GM21723 (cell line): ENCODE data around the gene LEMD3.

Experiments used
- ATAC-seq: cut with Tn5 transposase; IDR thresholded peaks from one replicate; pipeline ENCODE4 v1.9.1; 2021; ENCODE audit warnings: mild to moderate bottlenecking, moderate library complexity; ENCODE audit not compliant: unreplicated experiment

Gene LEMD3

DNA sequence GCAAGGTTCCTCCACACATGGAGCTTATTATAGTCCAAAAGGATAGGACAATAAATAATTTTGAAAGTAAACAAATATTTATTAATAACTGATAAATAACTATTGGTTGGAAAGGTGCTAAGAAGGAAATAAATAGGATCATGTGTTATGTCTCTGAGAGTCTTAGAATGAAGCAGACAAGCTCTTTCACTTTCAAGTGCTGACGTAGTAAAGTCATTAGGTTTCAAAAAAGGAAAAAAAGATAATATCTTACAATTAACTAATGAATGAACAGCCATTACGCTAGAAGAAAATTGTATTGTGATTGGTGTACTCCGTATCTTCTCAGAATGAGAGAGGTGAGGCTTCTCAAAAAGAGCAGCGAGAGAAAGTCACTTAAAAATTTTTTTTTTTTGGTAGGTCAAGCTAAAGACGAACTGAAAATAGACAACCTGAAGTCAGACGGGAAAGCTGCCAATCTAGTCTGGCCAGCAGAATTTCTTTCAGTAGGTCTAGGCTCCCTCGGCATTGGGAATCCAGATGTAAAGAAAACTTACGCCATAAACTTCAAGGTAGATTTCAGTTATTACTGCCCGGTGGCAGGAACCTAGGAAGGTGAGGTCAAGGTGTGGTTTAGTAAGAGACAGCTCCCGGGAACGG is 583 bp upstream of the LEMD3 start:
- ATAC-seq, result peak; percentile 9

DNA sequence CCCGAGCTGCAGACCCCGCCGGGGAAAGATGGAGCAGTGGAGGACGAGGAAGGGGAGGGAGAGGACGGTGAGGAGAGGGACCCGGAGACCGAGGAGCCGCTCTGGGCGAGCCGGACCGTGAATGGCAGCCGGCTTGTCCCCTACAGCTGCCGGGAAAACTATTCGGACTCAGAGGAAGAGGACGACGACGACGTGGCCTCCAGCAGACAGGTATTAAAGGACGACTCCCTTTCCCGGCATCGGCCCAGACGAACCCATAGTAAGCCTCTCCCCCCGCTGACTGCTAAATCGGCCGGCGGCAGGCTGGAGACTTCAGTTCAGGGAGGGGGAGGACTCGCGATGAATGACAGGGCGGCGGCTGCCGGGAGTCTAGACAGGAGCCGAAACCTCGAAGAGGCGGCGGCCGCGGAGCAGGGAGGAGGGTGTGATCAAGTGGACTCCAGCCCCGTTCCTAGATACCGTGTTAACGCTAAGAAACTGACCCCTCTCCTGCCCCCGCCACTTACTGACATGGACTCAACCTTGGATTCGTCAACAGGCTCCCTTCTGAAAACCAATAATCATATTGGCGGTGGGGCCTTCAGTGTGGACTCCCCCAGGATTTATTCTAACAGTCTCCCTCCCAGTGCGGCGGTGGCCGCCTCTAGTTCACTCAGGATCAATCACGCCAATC is 962 bp downstream of the LEMD3 start:
- peak; percentile 55 for ATAC-seq

DNA sequence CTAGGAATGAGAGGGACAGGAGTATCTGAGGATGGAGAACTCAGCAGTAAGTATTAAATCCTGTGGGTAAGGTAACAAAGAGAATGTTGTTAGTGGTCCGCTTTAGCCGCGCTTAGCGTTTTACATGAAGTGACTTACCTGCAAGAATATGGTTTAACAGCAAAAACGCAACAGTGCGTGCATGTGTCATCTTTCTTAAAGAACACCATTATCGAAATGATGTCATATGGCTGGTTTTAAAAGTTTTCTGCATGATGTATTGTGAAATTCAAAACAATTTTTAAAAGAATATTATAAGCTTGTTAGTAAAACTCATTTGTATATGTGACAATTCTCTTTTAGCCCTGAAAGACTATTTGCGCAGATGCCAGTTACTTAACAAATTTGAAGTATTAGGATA is 1.7 kb downstream of the LEMD3 start:
- ATAC-seq, result no peak

DNA sequence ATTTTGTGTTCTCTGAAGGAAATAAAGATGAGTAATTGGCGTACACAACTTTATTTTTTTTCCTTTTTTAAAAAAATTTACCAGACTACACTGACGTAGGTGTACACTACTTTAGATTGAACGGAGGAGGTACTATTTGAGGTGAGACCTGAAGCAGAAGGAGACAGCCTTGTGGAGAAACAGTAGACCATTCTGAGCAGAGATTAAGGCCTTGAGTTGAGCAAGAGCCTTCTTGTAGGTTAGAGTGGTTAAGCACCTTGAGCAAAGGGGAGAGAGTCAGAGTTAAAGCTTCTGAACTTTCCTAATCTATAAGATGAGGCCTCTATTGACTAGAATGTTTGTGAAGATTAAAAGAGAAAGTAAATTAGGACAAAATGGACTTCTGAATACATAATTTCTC is 2.5 kb downstream of the LEMD3 start:
- ATAC-seq, result no peak

DNA sequence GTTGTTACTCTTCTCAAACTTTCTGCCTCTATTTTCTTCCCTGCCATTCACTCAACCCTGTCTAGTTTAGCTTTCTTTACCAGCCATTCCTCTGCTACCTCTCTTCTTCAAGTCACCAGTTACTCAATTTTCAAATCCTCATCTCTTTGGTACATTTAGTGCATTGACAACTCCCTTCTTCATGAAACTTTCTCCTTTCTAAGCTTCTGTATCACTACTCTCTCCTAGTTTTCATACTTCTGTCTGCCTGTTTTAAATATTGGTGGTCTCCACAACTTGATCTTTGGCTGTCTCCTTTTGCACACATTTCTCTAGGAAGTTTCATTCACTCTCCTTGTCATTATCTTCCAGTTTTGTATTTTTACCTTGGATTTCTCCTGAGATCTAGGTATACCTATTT is 6.0 kb downstream of the LEMD3 start:
- no peak for ATAC-seq

DNA sequence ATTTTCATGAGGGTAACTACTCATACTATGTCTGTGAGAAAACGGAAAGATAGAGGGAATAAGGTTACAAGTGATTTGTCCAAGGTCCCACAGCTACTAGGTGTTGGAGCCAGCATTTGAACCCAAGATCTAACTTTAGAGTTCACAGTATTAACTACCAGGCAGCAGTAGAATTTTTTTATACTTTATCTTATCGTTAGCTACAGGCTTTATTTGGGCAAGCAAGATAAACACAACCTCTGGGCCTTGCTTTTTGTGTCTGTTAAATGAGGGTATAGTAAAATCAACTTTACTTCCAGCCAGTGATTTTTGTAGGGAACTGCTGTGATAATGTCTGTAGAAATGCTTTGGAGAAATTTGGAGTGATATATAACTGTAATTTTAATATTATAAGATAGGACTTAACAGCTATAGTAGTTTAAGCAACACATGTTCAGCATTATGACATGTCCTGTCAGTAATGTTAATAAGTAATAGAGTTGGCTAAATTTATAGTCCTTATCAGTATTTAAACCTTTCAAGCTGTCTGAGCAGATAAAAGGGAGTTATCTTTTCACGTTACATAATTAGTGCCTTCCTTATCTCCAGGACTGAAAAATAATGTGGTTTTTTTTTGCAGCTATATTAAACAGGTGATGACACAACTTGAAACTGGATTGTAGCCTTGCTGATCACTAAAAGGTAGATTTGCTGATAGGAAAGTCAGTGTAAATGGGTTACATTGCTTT is 12.8 kb downstream of the LEMD3 start:
- ATAC-seq, result no peak

DNA sequence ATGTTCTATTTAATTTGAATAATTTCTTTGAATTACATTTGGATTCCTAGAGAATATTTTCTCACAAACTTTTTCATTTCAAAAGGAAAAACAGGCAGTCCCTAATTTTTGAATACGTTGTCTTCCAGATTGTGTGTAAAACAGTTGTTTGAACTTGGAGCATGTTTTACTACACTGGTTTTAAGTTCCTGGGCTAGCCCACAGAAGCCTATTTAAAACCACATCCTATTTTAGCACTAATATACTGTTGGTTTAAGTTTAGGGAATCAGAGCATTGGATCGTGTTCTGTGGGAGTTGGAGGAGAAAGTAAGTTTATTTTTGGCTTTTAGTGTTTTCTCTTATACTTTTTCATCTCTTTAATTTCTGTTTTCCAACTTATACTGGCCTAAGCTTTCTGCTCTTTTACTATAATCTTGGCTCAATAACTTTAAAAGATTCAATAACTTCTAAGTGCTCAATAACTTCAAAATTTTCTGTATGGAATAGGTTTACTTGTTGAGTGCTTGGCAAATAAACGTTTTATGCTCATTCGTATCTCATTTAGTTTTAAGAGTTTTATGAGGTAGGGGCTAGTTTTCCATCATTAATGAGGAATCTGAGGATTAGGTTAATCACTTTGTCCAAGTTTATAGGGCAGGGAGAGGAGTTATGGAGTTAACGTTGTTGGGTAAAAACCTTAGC is 14.9 kb downstream of the LEMD3 start:
- ATAC-seq, result no peak

DNA sequence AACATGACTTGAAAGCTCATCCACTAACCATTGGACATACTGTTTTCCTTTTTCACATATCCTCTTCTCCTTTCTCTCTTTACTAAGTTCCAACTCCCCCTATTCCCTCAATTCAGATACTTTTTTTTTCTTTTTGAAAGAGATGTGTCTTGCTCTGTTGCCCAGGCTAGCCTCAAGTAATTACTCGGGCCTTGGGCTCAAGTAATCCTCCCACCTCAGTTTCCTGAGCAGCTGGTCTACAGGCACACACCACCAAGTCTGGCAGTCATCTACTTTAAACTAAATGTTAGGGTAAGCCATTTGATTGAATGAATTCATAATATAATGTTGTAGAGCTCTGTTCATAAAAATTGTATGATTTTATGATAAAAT is 15.5 kb downstream of the LEMD3 start:
- no peak for ATAC-seq

DNA sequence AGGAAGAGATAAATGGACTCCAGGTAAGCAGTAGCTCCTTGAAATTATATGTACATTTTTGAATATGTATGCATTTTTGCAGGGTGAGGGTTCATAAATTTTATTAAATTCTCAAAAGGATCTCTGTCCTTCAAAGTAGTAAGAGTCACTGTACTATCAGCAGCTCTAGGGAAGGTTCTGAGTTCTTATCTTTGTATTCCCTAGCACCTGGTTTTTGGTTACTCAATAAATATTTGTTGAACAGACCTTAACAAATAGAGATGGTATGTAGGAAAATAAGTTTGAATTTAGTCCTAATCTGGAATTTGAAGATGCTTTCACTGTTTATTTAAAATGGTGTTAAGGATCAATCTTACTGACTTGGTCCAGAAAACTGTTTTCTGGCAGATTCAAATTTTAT is 18.3 kb downstream of the LEMD3 start:
- ATAC-seq, result no peak

DNA sequence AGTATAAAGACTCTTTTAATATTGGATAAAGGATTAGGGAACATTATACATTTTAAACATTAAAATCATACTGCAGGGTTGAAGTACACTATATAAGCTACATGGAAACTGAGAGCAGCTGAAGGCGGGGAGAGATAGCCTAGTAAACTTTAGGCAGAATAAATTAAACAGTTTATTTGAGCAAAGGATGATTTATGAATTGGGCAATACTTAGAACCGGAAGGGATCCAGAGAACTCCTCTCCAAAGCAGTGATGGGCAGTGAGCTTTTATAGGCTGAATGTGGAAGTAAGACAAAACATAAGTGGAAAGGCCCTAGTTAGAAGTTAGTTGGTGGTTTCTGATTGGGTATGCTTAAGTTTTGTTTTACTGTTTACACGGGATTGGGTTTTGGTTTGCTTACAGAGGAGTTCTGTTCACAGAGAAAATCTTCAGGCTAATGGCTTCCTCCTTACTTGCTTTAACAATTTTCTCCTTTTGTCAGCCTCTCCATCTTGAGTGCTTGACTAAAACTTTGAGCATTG is 18.9 kb downstream of the LEMD3 start:
- ATAC-seq, result peak; percentile 45

DNA sequence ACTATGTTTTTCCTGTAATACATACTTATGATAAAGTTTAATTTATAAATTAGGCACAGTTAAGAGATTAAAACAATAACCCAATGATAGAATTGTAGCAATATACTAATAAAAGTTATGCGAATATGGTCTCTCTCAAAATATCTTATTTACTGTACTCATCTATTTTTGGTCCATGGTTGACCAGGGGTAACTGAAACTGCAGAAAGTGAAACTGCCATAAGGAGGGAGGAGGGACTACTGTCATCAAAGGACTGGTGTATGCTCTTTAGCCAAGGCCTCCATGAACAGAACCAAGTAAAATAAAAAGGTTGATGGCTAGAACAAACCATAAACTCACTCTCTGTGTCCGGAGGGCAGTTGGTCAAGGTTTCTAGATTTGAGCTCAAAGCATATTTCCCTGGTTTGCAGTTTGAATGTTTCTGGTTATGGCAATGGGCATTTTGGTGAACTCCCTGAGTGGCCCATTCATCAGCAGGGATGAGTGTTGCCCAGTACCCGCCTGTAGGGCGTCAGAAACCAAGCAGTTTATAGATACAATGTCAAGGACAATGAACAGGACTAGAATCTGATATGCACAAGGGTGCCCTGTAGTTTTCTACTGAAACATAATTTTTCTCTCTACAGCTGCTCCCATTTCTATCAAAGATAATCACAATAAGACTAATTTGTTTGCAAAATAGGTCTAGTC is 19.8 kb downstream of the LEMD3 start:
- ATAC-seq, result peak; percentile 95

DNA sequence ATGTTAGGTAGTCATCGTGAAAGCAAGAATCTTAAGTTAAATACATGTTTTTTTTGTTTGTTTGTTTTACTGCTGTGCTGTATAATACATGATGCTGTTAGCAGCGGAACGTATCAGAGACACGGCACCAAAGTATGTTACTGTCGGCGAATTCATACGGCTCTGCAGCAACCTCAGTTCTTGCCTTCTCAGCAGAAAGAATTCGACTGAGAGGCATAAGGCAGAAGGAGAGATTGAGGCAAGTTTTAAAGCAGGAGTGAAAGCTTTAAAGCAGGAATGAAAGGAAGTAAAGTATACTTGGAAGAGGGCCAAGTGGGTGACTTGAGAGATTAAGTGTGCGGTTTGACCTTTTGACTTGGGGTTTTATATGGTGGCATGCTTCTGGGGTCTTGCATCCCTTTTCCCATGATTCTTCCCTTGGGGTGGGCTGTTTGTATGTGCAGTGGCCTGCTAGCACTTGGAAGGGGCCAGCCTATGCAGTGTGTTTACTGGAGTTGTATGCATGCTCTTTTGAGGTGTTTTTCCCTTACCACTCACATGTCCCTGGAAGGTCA is 23.7 kb downstream of the LEMD3 start:
- ATAC-seq, result no peak

DNA sequence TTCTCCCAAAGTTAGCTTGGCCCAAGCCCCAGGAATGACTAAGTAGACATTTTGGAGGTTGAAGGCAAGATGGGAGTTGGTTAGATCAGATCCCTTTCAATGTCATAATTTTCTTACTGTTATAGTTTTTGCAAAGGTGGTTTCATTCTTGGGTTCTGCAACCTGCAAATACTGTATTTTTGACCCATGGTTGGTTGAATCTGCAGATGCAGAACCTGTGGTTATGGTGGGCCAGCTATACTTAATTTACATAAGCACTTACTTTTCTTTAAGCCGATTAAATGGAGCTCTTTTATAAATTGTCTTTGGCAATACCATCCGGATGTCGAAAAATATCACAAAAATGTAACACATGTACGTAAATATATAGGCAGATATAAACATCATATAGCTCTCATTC is 25.6 kb downstream of the LEMD3 start:
- ATAC-seq, result no peak

DNA sequence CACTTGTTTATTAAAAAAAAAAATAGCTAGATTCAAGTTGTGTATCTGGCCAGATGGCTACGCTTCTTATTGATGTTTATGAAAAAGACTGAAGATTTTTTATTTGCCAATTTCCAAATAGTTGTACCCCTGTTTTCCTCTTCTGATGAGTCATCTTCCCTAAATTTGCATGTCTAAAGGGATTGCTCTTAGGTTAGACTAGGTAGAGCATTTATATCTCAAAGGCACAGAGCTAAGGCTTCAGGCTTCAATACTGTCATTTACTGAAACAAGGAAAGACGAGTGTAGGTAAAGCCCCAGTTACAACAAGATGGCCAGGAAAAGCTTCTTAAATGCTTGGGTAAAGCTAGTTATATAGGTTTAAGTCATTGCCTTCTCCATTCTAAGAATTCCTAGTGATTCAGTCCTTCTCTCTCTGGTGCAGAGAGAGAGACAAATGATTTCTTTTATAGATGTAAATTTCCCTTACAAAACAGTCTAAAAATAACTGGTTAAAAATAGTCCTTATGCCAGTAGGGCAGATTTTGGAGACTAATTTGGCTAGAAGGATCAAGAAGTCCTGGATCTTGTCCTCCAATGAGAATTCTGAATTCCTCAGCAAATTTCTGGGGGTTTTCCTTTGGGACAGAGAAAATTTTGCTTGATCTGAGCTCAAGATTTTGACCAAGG is 26.1 kb downstream of the LEMD3 start:
- no peak for ATAC-seq

DNA sequence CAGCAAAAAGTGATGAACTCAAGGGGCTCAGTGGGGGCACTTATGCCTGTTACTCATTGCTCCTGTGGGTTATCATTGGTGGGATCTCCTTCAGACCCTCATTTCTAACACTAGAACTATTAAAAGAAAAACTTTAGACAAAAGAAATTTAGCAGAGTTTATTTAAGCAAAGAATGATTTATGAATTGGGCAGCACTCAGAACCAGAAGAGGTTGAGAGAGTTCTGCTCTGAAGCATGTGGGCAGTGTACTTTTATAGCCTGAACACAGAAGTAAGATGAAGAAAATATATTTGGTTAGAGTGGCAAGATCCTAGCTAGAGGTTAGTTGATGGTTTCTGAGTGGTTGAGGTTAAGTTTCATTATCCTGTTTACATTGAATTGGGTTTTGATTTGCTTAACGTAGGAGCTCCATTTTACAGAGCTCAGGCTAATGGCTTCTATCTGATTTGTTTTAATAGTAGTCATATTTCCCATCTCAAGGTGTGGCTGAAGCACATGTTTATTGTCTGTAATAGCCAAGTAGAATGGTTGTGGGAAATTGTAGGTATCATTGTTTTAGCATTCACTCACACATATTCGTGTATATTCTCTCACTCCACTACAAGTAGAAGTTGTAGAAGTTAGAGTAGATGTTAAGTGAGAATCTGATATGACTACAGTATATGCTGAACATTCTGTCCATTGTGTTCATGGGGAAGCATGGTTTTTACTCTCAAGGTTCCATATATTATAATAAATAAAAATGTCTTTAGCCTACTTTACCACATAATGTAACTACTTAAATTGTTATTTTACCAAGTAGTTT is 27.6 kb downstream of the LEMD3 start:
- no peak for ATAC-seq

DNA sequence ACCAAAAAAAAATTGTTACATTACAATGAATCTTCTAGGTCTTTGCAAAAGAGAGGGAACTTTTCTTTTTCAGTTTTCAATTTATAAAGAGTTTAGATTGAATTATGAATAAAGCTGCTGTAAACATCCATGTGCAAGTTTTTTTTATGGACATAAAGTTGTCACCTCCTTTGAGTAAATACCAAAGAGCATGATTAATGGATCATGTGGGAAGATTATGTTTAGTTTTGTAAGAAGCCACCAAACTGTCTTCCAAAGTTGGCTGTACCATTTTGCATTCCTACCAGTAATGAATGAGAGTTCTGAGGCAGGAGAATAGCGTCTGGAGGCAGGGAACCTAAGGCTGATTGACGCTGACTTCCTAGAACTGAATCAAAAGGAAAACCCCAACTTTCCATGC is 30.2 kb downstream of the LEMD3 start:
- no peak for ATAC-seq

DNA sequence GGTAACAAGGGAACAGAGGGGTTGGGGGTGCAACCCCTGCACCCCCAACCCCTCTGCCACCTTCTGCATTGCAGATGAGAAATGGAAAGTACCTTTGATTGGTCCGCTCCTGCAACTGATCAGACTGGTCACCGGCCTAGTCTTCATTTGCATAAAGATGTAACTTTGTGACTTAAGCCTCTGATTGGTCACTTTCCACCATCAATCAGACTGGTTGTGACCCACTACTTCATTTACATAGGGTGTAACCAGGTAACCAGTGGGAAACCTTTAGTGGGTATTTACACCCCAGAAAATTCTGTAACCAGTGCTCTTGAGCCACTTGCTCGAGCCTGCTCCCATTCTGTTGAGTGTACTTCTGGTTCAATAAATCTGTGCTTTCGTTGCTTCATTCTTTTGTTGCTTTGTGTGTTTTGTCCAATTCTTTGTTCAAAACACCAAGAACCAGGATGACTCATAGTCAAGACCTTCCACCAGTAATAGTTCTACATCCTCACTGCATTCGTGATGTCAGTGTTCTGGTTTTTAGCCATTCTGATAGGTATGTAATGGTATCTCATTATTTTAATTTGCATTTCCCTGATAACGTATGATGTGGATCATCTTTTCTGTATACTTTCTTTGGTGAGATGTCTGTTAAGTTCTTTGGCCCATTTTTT is 30.8 kb downstream of the LEMD3 start:
- no peak for ATAC-seq

DNA sequence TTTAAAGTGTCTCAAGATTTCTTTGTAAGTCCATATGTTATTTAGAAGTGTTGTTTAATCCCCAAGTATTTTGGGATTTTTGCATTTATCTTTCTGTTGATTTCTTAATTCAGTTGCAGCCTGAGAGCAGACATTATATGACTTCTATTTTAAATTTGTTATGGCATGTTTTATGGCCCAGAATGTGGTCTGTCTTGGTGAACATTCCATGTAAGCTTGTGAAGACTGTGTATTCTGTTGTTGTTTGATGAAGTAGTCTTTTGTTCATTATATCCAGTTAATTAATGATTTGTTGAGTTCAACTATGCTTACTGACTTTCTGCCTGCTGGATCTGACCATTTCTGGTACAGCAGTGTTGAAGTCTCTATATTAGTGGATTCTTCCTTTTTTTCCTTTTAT is 34.0 kb downstream of the LEMD3 start:
- ATAC-seq, result no peak
